T-helper 2 cell (primary cell): Measurements from ENCODE around the gene SPATA18.
"Not testable (repeated sequence)": the region's sequence is repeated elsewhere in the genome, so short reads cannot be mapped to it uniquely, and the experiment has no call there.

ENCODE experiments used
- DNase-seq, 5 experiments: peaks; one replicate each; pipeline versions ENCODE4 v3.0.0 to v3.0.0-alpha.2; 2012 to 2022

Gene SPATA18

GRCh38 chr4:52054254-52054653, 3.1 kb downstream of the SPATA18 start:
- DNase-seq, result no peak

GRCh38 chr4:52057196-52057595, 6.1 kb downstream of the SPATA18 start:
- DNase-seq, result no peak

GRCh38 chr4:52058275-52058674, 7.2 kb downstream of the SPATA18 start:
- DNase-seq, result no peak

- no peak for DNase-seq
These were observed 8.3 kb downstream of the SPATA18 start for GRCh38 chr4:52059372-52059771.

GRCh38 chr4:52069571-52069970, 18.5 kb downstream of the SPATA18 start:
- no peak for DNase-seq

GRCh38 chr4:52071791-52072546, 20.9 kb downstream of the SPATA18 start:
- DNase-seq, result no peak

- DNase-seq, result no peak
These were observed 25.6 kb downstream of the SPATA18 start for GRCh38 chr4:52076731-52077130.

GRCh38 chr4:52079659-52080058, 28.6 kb downstream of the SPATA18 start:
- no peak for DNase-seq

- DNase-seq, result no peak
These were observed 30.1 kb downstream of the SPATA18 start for GRCh38 chr4:52081216-52081615.

- DNase-seq, result not testable (repeated sequence)
These were observed 35.3 kb downstream of the SPATA18 start for GRCh38 chr4:52086425-52086824.

- DNase-seq, result no peak
These were observed 40.7 kb downstream of the SPATA18 start for GRCh38 chr4:52091801-52092200.

GRCh38 chr4:52093466-52093865, 42.4 kb downstream of the SPATA18 start:
- DNase-seq, result no peak

GRCh38 chr4:52094376-52095145, 43.5 kb downstream of the SPATA18 start:
- no peak for DNase-seq

- no peak for DNase-seq
These were observed 44.3 kb downstream of the SPATA18 start for GRCh38 chr4:52095374-52095773.

- no peak for DNase-seq
These were observed 44.9 kb downstream of the SPATA18 start for GRCh38 chr4:52096048-52096447.

- no peak for DNase-seq
These were observed 47.5 kb downstream of the SPATA18 start for GRCh38 chr4:52098618-52099017.

- DNase-seq, result no peak
These were observed 48.9 kb downstream of the SPATA18 start for GRCh38 chr4:52099860-52100461.

GRCh38 chr4:52102587-52102986, 51.5 kb downstream of the SPATA18 start:
- DNase-seq, result no peak

GRCh38 chr4:52103319-52103718, 52.2 kb downstream of the SPATA18 start:
- DNase-seq, result no peak

- no peak for DNase-seq
These were observed 54.2 kb downstream of the SPATA18 start for GRCh38 chr4:52105276-52105675.

GRCh38 chr4:52106191-52106590, 55.1 kb downstream of the SPATA18 start:
- no peak for DNase-seq

- DNase-seq, result no peak
These were observed 55.6 kb downstream of the SPATA18 start for GRCh38 chr4:52106660-52107059.

- DNase-seq, result no peak
These were observed 56.2 kb downstream of the SPATA18 start for GRCh38 chr4:52107336-52107735.

- no peak for DNase-seq
These were observed 56.6 kb downstream of the SPATA18 start for GRCh38 chr4:52107745-52108144.
